K562 (cell line): Measurements from ENCODE around the gene RNF32. TPM values are rescaled to one million over a fixed set of nuclear protein-coding genes. Genes with fewer than 3 reads are reported as not detected.

ENCODE experiments used
- ATAC-seq: fragments of 200-7000 bp; cut with Tn5 transposase; 3 replicates; pipeline ENCODE4 v1.9.1; 2020; ENCODE audit warnings: moderate library complexity
- BruUV-seq: library from RNA; stranded (reverse); fragments of 400-500 nt; replicated peaks from 2 replicates; lab custom pipeline; 2021; lab: Mats Ljungman, UMichigan
- CTCF ChIA-PET: fragments of 300-600 bp; formaldehyde crosslinking; extraction: SDS; loops from one replicate; lab custom pipeline; 2021; ENCODE audit warnings: low intra/inter-chr PET ratio; lab: Yijun Ruan, JAX
- POLR2A ChIA-PET: fragments of 300-600, 350-650 bp; sonication (Branson Sonifier 250); formaldehyde crosslinking; extraction: SDS; loops from one replicate; lab custom pipeline; 2021; ENCODE audit warnings: antibody characterized with exemption, inconsistent platforms; lab: Yijun Ruan, JAX
- DNase-seq, 4 experiments: peaks; one replicate each; pipeline versions ENCODE4 v3.0.0 to v3.0.0-alpha.2; 2011 to 2018; ENCODE audit warnings: low spot score in 3 of 4, mixed read lengths in 3 of 4; ENCODE audit errors: extremely low read depth in 1 of 4
- FAIRE-seq: peaks from 2 replicates; lab custom pipeline; 2011; peaks lifted over from hg19 to GRCh38; lab: Jason Lieb, UNC
- H2AFZ ChIP-seq: 2 replicates; pipeline ENCODE4 v1.6.0; 2011; ENCODE audit warnings: low read depth, low read length, control low read depth, inconsistent platforms
- H3K27ac ChIP-seq: fragments of 200-600 bp; 3 replicates; pipeline ENCODE4 v1.8.0; 2011; ENCODE audit warnings: low read depth, mild to moderate bottlenecking, control low read depth, inconsistent platforms, low read length, moderate library complexity, mixed read lengths; ENCODE audit errors: extremely low read depth
- H3K27me3 ChIP-seq, 2 experiments: fragments of 300-600 bp in 1 of 2; 2 replicates in 1 of 2; 3 replicates in 1 of 2; pipeline versions ENCODE4 v1.6.0 to v1.8.0; 2011; ENCODE audit warnings: inconsistent platforms in 2 of 2, low read length in 2 of 2, mild to moderate bottlenecking in 1 of 2, mixed read lengths in 1 of 2, moderate library complexity in 1 of 2; ENCODE audit not compliant: control insufficient read depth in 2 of 2, insufficient read depth in 2 of 2
- H3K36me3 ChIP-seq: fragments of 300-600 bp; 3 replicates; pipeline ENCODE4 v1.8.0; 2011; ENCODE audit warnings: mild to moderate bottlenecking, low read length, inconsistent platforms; ENCODE audit not compliant: control insufficient read depth, insufficient read depth
- H3K4me1 ChIP-seq, 2 experiments: fragments of 200-600 bp in 1 of 2; replicated peaks in 1 of 2; 2 replicates in 1 of 2; 3 replicates in 1 of 2; pipeline versions ENCODE4 v1.5.1 to v1.8.0; 2011; ENCODE audit warnings: inconsistent platforms in 2 of 2, low read length in 2 of 2, mild to moderate bottlenecking in 1 of 2, mixed read lengths in 1 of 2, moderate library complexity in 1 of 2; ENCODE audit not compliant: control insufficient read depth in 2 of 2, insufficient read depth in 2 of 2
- H3K4me2 ChIP-seq: 2 replicates; pipeline ENCODE4 v1.6.1; 2011; ENCODE audit warnings: low read length, control low read depth, inconsistent platforms, mixed read lengths; ENCODE audit not compliant: insufficient read depth
- H3K4me3 ChIP-seq: fragments of 200-600 bp; sonication (generic), shearing (Covaris generic); 2 replicates; pipeline ENCODE4 v1.5.1; 2016; ENCODE audit warnings: control low read depth, inconsistent platforms
- H3K79me2 ChIP-seq: fragments of 200-600 bp; 3 replicates; pipeline ENCODE4 v1.8.0; 2011; ENCODE audit warnings: low read length, inconsistent platforms; ENCODE audit not compliant: control insufficient read depth, insufficient read depth
- H3K9ac ChIP-seq, 2 experiments: 2 replicates each; pipeline versions ENCODE4 v1.6.0 to v1.6.1; 2011; ENCODE audit warnings: low read depth in 2 of 2, low read length in 2 of 2, control low read depth in 1 of 2, inconsistent platforms in 1 of 2, mild to moderate bottlenecking in 1 of 2, mixed read lengths in 1 of 2; ENCODE audit not compliant: insufficient read depth in 1 of 2
- H3K9me1 ChIP-seq: one replicate; pipeline ENCODE4 v1.6.0; 2011; ENCODE audit warnings: inconsistent platforms, mild to moderate bottlenecking, low read length, moderate library complexity; ENCODE audit not compliant: control insufficient read depth, insufficient read depth
- H3K9me3 ChIP-seq: replicated peaks from 2 replicates; pipeline ENCODE4 v1.5.1; 2011; ENCODE audit warnings: low read depth, low read length, inconsistent platforms; ENCODE audit not compliant: control insufficient read depth, insufficient read depth
- H4K20me1 ChIP-seq: replicated peaks from 2 replicates; pipeline ENCODE4 v1.6.1; 2011; ENCODE audit warnings: low read length, inconsistent platforms, mixed read lengths; ENCODE audit not compliant: control insufficient read depth, insufficient read depth
- ATF7 ChIP-seq: fragments of 450-650 bp; IDR thresholded peaks from 2 replicates; pipeline ENCODE4 v1.7.1; 2014; ENCODE audit warnings: mild to moderate bottlenecking, moderate library complexity
- GMEB1 ChIP-seq: fragments of 250-450 bp; sonication (Bioruptor Pico); IDR thresholded peaks from 2 replicates; pipeline ENCODE4 v1.4.0; 2020; ENCODE audit warnings: mild to moderate bottlenecking
- NFE2L1 ChIP-seq: fragments of 450-650 bp; IDR thresholded peaks from 2 replicates; pipeline ENCODE4 v1.6.1; 2016; ENCODE audit warnings: missing genetic modification characterization, low read depth, mild to moderate bottlenecking, missing compliant biosample characterization, moderate library complexity, borderline replicate concordance
- RBM22 ChIP-seq: fragments of 200-400 bp; formaldehyde crosslinking; IDR thresholded peaks from 2 replicates; pipeline ENCODE4 v1.6.1; 2018; ENCODE audit warnings: low read length, low read depth; ENCODE audit not compliant: poor library complexity, severe bottlenecking
- SAP30 ChIP-seq: fragments of 200-600 bp; sonication (generic); IDR thresholded peaks from 2 replicates; pipeline ENCODE4 v1.6.1; 2012; ENCODE audit warnings: borderline replicate concordance, low read depth, mild to moderate bottlenecking, moderate library complexity, low read length, control low read depth, inconsistent platforms; ENCODE audit not compliant: insufficient read depth, poor library complexity, severe bottlenecking
- TFAM ChIP-seq: fragments of 250-450 bp; sonication (Bioruptor Pico); conservative IDR thresholded peaks from 2 replicates; pipeline ENCODE4 v1.5.0; 2021; ENCODE audit warnings: mild to moderate bottlenecking, moderate library complexity
- ZC3H8 ChIP-seq: fragments of 450-650 bp; IDR thresholded peaks from 2 replicates; pipeline ENCODE4 v1.6.1; 2017
- ZNF384 ChIP-seq: IDR thresholded peaks from 2 replicates; pipeline ENCODE4 v1.6.1; 2012; ENCODE audit warnings: low read depth, low read length, improper control_type of control experiment
- WGBS: fragments of 100-300 bp; shearing (Covaris generic); methylation state at CpG from one replicate; pipeline ENCODE4 v1.1.6; 2016; ENCODE audit warnings: low coverage, mixed read lengths; ENCODE audit not compliant: insufficient coverage; ENCODE audit errors: missing lambda C conversion rate; 5-methylcytosine and 5-hydroxymethylcytosine counted together
- in situ Hi-C: fragments of 300-500 bp; cut with MboI; formaldehyde crosslinking; loops from 4 replicates; pipeline ENCODE4 v1.15.0; 2018; ENCODE audit warnings: inconsistent platforms, mixed read lengths
- intact Hi-C: fragments of 100-400 bp; cut with micrococcal nuclease; formaldehyde crosslinking; loops from 2 replicates; pipeline ENCODE4 v1.14.2; 2022
- polyA plus RNA-seq, 8 experiments: library from polyadenylated mRNA; depleted of rRNA in 4 of 8; stranded (reverse) in 5 of 8; unstranded in 3 of 8; fragments of >200 nt; fragmentation: Nextera tagmentation in 2 of 8; fragmentation: Illumina TruSeq in 1 of 8; extraction: Ambion mirVana in 2 of 8; extraction: Trizol in 1 of 8; gene quantifications; 2 replicates each; pipeline versions ENCODE4 v1.2.1 to v1.2.3, GENCODE V29; 2011 to 2014; ENCODE audit warnings: inconsistent platforms in 1 of 8, missing spikeins in 1 of 8
- total RNA-seq, 7 experiments: library from RNA; depleted of rRNA in 6 of 7; stranded (reverse); fragments of >200 nt in 6 of 7; fragmentation: Illumina TruSeq in 2 of 7; extraction: Trizol in 2 of 7; gene quantifications; 2 replicates each; pipeline versions ENCODE4 v1.2.1 to v1.2.3, GENCODE V29; 2011 to 2021; ENCODE audit warnings: low replicate concordance in 1 of 7
- TF ChIP-seq, protein P1 (sequence below): fragments of 250-450 bp; sonication (Bioruptor Pico); IDR thresholded peaks from 2 replicates; pipeline ENCODE4 v1.4.0; 2020

Gene RNF32
- total and polyA plus RNA-seq, 9 of the 15 experiments (the other 6 are each of a cell fraction or from before 2014, with no cell fraction given) = 2.6 to 7.0 (median 4.6) TPM

- Histone ChIP-seq H3K9ac (no peak overlapping the region), H3K27me3 (no peaks in the 10 kb centered on the region), H2AFZ (no peak overlapping the region), H3K9me1 (no peaks in the 10 kb centered on the region), H3K36me3 (peaks cover 7% of the 10 kb centered on the region; the same call in 1 of the 3 replicates), H3K4me1 (no peaks in the 10 kb centered on the region), H3K9me3 (no peaks in the 10 kb centered on the region), H3K4me3 (no peak overlapping the region), H3K4me2 (no peak overlapping the region), H4K20me1 (no peaks in the 10 kb centered on the region), H3K27ac (no peak overlapping the region), H3K79me2 (no peaks in the 10 kb centered on the region)
- CTCF ChIA-PET = no interaction called here
- ATAC-seq = no peak
- no peak for FAIRE-seq
- no peak for DNase-seq
- intact Hi-C loops = no loop called here
- no TSS peak for BruUV-seq
- TF ChIP-seq ZC3H8 (no peak), RBM22 (no peak), GMEB1 (CRISPR knock-in tag) (no peak), ZNF384 (no peak), SAP30 (no peak), NFE2L1 (tag) (no peak), TFAM (CRISPR knock-in tag) (no peak), ATF7 (no peak)
- TF ChIP-seq, protein P1, sequence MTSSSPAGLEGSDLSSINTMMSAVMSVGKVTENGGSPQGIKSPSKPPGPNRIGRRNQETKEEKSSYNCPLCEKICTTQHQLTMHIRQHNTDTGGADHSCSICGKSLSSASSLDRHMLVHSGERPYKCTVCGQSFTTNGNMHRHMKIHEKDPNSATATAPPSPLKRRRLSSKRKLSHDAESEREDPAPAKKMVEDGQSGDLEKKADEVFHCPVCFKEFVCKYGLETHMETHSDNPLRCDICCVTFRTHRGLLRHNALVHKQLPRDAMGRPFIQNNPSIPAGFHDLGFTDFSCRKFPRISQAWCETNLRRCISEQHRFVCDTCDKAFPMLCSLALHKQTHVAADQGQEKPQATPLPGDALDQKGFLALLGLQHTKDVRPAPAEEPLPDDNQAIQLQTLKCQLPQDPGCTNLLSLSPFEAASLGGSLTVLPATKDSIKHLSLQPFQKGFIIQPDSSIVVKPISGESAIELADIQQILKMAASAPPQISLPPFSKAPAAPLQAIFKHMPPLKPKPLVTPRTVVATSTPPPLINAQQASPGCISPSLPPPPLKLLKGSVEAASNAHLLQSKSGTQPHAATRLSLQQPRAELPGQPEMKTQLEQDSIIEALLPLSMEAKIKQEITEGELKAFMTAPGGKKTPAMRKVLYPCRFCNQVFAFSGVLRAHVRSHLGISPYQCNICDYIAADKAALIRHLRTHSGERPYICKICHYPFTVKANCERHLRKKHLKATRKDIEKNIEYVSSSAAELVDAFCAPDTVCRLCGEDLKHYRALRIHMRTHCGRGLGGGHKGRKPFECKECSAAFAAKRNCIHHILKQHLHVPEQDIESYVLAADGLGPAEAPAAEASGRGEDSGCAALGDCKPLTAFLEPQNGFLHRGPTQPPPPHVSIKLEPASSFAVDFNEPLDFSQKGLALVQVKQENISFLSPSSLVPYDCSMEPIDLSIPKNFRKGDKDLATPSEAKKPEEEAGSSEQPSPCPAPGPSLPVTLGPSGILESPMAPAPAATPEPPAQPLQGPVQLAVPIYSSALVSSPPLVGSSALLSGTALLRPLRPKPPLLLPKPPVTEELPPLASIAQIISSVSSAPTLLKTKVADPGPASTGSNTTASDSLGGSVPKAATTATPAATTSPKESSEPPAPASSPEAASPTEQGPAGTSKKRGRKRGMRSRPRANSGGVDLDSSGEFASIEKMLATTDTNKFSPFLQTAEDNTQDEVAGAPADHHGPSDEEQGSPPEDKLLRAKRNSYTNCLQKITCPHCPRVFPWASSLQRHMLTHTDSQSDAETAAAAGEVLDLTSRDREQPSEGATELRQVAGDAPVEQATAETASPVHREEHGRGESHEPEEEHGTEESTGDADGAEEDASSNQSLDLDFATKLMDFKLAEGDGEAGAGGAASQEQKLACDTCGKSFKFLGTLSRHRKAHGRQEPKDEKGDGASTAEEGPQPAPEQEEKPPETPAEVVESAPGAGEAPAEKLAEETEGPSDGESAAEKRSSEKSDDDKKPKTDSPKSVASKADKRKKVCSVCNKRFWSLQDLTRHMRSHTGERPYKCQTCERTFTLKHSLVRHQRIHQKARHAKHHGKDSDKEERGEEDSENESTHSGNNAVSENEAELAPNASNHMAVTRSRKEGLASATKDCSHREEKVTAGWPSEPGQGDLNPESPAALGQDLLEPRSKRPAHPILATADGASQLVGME = no peak
- in situ Hi-C loops = no loop called here
- 90% methylated on average over 4 of the region's 4 CpGs for WGBS
- POLR2A ChIA-PET = interaction anchor here (1.2 to 1.7 kb wide), 3 partner anchors 19 to 37 kb away, joined by 3 to 4 read pairs (median 3); no protein-coding TSS in a partner anchor
Observed at GRCh38 chr7:156722043-156722826, 81.7 kb downstream of the RNF32 start.
